WTC11 (cell line): ENCODE data around the gene GRIN1.
"Not testable (repeated sequence)": the region's sequence is repeated elsewhere in the genome, so short reads cannot be mapped to it uniquely, and the experiment has no call there.

Experiments
- CTCF ChIP-seq: fragments of 200-600 bp; IDR thresholded peaks from 2 replicates; pipeline ENCODE4 v1.8.0; 2022; ENCODE audit warnings: antibody characterized with exemption
- JUN ChIP-seq: sonication (generic); formaldehyde crosslinking; IDR thresholded peaks from 2 replicates; pipeline ENCODE4 v1.8.0; 2023; ENCODE audit warnings: mild to moderate bottlenecking, missing genetic modification reagents
- PREB ChIP-seq: sonication (generic); formaldehyde crosslinking; IDR thresholded peaks from 2 replicates; pipeline ENCODE4 v1.8.1; 2022; ENCODE audit warnings: mild to moderate bottlenecking, missing genetic modification reagents, moderate library complexity, borderline replicate concordance
- SP1 ChIP-seq: sonication (generic); formaldehyde crosslinking; conservative IDR thresholded peaks from 2 replicates; pipeline ENCODE4 v1.8.1; 2022; ENCODE audit warnings: missing genetic modification reagents
- USF2 ChIP-seq: sonication (generic); formaldehyde crosslinking; IDR thresholded peaks from 2 replicates; pipeline ENCODE4 v1.8.1; 2023; ENCODE audit warnings: mild to moderate bottlenecking, missing genetic modification reagents, moderate library complexity
- ZNF121 ChIP-seq: sonication (generic); formaldehyde crosslinking; IDR thresholded peaks from 2 replicates; pipeline ENCODE4 v1.8.0; 2023; ENCODE audit warnings: missing genetic modification reagents

GRCh38 chr9:137121927-137122795, 16.8 kb upstream of the GRIN1 start:
- TF ChIP-seq CTCF; ZNF121; SP1 (CRISPR knock-in tag); JUN (CRISPR knock-in tag); PREB (CRISPR knock-in tag); USF2 (CRISPR knock-in tag): not testable (repeated sequence)
